Measurements from ENCODE around the gene SLC4A3.

Gene SLC4A3

DNA sequence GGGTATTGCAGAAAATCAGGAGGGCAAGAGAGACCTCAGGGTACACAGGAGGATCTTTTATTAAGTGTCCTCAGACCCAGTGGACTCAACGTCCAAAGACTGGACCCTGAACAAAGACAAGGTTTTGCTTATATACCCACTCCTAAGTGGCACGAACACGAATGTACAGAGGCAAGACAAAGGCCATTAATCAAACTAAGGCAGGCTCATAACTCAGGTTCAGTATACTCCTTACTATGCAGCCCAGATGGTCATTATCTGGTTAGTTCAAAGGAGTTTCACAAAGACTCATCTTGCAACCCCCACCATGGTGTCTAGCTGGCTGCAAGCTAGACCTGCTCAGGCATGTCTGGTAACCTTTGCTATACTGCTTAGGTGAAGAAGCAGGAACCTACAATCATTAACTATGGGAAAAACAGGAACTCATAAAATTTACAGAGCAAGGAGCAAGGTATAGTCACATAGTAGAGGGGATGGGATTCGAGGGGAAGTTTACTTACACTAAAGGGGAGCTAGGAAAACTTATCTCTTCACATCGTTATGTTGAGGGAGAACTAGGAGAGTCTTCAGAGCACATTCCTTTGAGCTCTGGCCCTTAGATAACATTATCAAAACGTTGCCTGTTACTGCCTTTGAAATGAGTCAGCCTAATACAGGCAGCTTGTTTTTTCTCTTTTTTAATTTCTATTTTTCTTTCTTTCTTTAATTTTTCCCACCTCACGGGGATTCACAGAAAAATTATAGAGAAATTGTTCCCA, 33.9 kb downstream of the SLC4A3 start:
- H3K9me3 Mint-ChIP-seq = peaks cover 16 to 23% of the 10 kb centered on the region in 2 donors
- peaks cover 41 to 58% of the 10 kb centered on the region in 2 donors for H3K27me3 Mint-ChIP-seq
- H3K4me1 Mint-ChIP-seq = no peaks in the 10 kb centered on the region
- H3K4me3 Mint-ChIP-seq = no peak overlapping the region
- no peak overlapping the region for H3K27ac Mint-ChIP-seq
- peak; percentile 79 to 86 for ATAC-seq (replicated peaks)
- no peak for DNase-seq
- peaks cover 0 to 2% of the 10 kb centered on the region in 2 donors for H3K36me3 Mint-ChIP-seq

DNA sequence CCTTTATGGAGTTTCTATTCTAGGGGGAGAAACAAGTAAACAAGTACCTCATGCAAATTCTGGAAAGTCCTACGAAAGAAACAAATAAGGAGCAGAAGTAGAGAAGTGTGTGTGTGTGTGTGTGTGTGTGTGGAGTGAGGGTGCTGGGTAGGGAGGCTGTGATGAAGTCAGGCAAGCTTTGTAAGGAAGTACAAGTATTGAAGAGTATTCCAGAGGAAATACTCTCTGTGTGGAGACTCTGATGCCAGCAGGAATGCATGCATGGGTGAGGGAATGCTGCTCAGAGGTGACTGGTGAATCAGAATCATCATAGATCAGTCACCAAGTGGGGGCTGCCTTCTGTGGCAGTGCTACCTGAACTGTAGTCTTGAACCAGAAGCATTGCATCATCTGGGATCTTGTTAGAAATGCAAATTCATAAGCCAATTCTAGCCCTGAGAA, 34.5 kb downstream of the SLC4A3 start:
- DNase-seq (no peak), ATAC-seq (replicated peaks) (no peak)
- Mint-ChIP-seq H3K27me3 (peaks cover 42 to 53% of the 10 kb centered on the region in 2 donors), H3K27ac (no peak overlapping the region), H3K9me3 (peaks cover 13 to 18% of the 10 kb centered on the region in 2 donors), H3K4me3 (no peak overlapping the region), H3K4me1 (no peaks in the 10 kb centered on the region), H3K36me3 (peaks cover 0 to 2% of the 10 kb centered on the region in 2 donors)

DNA sequence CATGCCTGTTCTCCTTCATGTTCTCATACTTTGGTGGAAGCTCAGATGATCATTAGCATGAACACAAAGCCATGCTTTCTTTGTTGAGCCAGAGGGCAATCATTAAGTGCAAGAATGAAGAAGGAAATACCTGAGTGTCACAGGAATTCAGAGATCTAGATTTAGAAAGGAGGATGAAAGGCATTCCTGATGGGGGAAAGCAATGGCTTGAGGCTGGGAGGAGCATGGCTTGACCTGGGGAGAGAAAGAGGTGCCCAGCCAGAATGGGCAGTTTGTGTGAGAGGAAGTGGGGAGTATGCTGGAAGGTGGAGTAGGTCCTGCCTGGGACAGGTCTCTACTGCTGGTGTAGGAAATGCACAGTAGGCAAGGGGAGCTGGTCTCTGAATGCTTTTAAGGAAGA, 35.1 kb downstream of the SLC4A3 start:
- Mint-ChIP-seq H3K36me3 (peaks cover 0 to 2% of the 10 kb centered on the region in 2 donors), H3K27me3 (peaks cover 42 to 50% of the 10 kb centered on the region in 2 donors), H3K27ac (no peak overlapping the region), H3K4me3 (no peak overlapping the region), H3K9me3 (peaks cover 13 to 18% of the 10 kb centered on the region in 2 donors), H3K4me1 (no peaks in the 10 kb centered on the region)
- no peak for DNase-seq
- no peak for ATAC-seq (replicated peaks)

DNA sequence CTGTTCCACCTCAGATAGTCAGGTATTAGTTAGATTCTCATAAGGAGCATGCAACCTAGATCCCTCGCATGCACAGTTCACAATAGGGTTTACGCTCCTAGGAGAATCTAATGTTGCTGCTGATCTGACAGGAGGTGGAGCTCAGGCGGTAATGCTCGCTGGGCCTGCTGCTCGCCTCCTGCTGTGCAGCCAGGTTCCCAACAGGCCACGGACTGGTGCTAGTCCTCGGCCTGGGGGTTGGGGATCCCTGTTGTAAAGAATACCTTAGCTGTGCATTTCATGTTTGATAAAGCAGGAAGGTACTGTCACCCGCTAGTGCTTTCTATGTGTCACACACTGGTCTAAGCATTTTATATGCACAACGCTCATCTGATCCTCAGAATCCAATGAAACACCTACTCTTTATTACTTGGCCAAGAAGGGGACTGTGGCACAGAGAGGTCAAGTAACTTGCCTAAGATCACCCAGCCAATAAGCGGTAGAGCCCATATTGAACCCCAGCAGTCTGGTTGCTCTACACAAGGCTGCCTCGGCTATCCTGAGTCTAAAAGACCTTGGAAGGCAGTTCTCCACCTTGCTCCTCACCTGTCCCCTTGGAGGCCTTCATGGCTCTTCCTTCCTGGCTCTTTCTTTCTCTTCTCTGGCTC, 35.8 kb downstream of the SLC4A3 start:
- no peak for ATAC-seq (replicated peaks)
- peaks cover 0 to 2% of the 10 kb centered on the region in 2 donors for H3K36me3 Mint-ChIP-seq
- H3K4me1 Mint-ChIP-seq = no peaks in the 10 kb centered on the region
- H3K27me3 Mint-ChIP-seq = peaks cover 42 to 44% of the 10 kb centered on the region in 2 donors
- no peak for DNase-seq
- no peak overlapping the region for H3K27ac Mint-ChIP-seq
- H3K4me3 Mint-ChIP-seq = no peak overlapping the region
- H3K9me3 Mint-ChIP-seq = peaks cover 13 to 18% of the 10 kb centered on the region in 2 donors

DNA sequence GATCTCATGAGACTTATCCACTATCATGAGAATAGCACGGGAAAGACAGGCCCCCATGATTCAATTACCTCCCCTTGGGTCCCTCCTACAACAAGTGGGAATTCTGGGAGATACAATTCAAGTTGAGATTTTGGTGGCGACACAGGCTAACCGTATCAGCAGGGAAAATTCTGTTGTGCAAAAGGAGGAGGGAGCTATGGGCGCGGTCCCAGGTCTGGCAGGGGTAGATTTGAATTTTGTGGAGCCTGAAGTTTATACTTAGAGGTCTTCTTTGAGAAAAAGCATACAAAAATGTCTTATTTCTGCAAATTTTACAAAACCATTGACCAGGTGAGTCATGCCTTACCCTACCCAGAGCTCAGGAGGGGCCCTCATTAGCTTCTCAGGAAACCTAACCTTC, 36.6 kb downstream of the SLC4A3 start:
- ATAC-seq (replicated peaks) (no peak), DNase-seq (no peak)
- Mint-ChIP-seq H3K4me1 (no peaks in the 10 kb centered on the region), H3K27ac (no peak overlapping the region), H3K9me3 (peaks cover 13 to 18% of the 10 kb centered on the region in 2 donors), H3K4me3 (no peak overlapping the region), H3K36me3 (peaks cover 0 to 2% of the 10 kb centered on the region in 2 donors), H3K27me3 (peaks cover 37 to 42% of the 10 kb centered on the region in 2 donors)

DNA sequence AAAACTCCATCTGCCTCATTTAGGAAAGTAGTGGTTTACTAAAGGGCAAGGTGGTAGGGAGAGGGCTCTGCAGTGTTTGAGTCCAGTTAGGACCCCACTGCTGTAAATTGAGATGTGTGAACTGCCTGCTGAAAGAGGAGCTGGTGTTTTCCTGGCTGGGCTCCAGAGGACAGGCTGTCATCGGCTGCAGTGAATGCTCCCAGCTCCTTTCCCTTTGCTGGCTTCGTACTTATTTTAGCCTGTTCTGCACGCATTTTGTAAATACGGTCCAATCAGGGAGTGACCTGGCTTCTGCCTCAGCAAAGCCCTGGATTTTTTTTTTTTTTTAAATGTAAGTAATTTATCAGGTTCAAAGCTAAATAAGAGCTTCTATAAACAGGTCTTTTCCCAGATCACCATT, 37.5 kb downstream of the SLC4A3 start:
- no peak overlapping the region for H3K4me3 Mint-ChIP-seq

DNA sequence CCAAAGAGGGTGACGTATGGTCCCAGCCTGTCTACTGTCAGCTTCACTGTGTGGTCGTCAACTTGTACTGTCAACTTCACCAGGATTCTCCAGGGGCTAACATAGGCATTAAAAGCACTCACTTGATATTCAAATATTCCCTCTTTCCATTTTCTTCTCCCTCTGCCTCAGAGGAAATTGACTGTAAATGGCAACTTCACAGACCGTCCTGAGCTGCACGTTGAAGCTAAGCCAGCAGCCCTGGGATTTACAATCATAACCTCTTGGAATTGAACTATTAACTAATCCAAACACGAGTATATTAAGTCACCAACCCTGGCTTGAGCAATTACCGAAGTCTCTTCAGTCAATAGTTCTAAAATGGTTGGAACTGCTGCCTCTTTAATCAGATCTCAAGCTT, 38.5 kb downstream of the SLC4A3 start:
- peaks cover 0 to 2% of the 10 kb centered on the region in 2 donors for H3K36me3 Mint-ChIP-seq
- peaks cover 28 to 35% of the 10 kb centered on the region in 2 donors for H3K27me3 Mint-ChIP-seq
- H3K4me3 Mint-ChIP-seq = no peak overlapping the region
- no peak overlapping the region for H3K27ac Mint-ChIP-seq
- H3K9me3 Mint-ChIP-seq = peaks cover 7 to 11% of the 10 kb centered on the region in 2 donors
- no peak for DNase-seq
- no peaks in the 10 kb centered on the region for H3K4me1 Mint-ChIP-seq
- no peak for ATAC-seq (replicated peaks)

More for the DNA sequence above, 37.5 kb downstream of the SLC4A3 start:
- Mint-ChIP-seq H3K9me3 (peaks cover 13 to 18% of the 10 kb centered on the region in 2 donors), H3K36me3 (peaks cover 0 to 2% of the 10 kb centered on the region in 2 donors), H3K27ac (no peak overlapping the region), H3K4me1 (no peaks in the 10 kb centered on the region), H3K27me3 (peaks cover 35 to 36% of the 10 kb centered on the region in 2 donors)
- ATAC-seq (replicated peaks) (no peak), DNase-seq (no peak)

DNA sequence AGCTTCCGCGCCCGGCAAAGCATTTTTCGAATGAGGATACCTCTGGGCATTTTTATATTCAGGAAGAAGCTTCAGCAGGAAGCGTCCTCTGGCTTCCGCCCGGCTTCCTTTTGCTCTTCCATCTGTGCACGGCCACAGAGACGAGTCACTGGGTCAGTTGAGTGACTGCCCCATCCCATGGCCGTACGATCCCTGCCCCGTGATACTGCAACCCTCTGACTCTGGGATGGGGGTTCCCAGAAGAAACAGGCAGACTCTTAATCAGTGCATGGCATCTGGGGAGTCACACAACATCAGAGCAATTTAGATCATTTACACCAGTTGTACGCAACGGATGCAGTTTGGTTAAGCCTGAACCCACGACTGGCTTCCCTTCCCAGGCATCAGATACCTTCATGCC, 40.9 kb downstream of the SLC4A3 start:
- Mint-ChIP-seq H3K27ac (no peak overlapping the region), H3K27me3 (peaks cover 22 to 38% of the 10 kb centered on the region in 2 donors), H3K4me3 (no peak overlapping the region), H3K4me1 (no peaks in the 10 kb centered on the region), H3K9me3 (no peaks in the 10 kb centered on the region), H3K36me3 (no peaks in the 10 kb centered on the region)
- DNase-seq (no peak), ATAC-seq (replicated peaks) (no peak)

DNA sequence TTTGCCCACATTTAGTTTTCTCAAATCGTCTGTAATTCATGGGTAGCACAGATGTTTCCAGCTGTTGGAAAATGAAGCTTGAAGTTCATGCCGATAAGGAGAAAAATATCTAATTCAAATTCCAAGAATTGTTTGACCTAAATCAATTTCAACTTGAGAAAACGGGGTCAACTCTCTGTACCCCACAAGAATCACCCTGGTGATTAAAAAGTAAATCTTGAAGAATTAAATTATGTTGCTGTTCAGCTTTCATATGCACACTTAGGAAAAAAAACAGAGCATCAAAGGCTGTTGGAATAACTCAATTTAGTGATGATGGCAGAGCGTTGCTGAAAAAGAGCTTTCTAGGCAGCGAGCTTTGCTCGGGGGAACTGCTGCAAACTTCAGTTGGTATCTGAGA, 43.0 kb downstream of the SLC4A3 start:
- no peaks in the 10 kb centered on the region for H3K4me1 Mint-ChIP-seq
- DNase-seq = no peak
- ATAC-seq (replicated peaks) = no peak
- peaks cover 25 to 32% of the 10 kb centered on the region in 2 donors for H3K27me3 Mint-ChIP-seq
- no peak overlapping the region for H3K27ac Mint-ChIP-seq
- peaks cover 0 to 2% of the 10 kb centered on the region in 2 donors for H3K36me3 Mint-ChIP-seq
- H3K9me3 Mint-ChIP-seq = peaks cover 3% of the 10 kb centered on the region in 2 donors
- H3K4me3 Mint-ChIP-seq = no peak overlapping the region

DNA sequence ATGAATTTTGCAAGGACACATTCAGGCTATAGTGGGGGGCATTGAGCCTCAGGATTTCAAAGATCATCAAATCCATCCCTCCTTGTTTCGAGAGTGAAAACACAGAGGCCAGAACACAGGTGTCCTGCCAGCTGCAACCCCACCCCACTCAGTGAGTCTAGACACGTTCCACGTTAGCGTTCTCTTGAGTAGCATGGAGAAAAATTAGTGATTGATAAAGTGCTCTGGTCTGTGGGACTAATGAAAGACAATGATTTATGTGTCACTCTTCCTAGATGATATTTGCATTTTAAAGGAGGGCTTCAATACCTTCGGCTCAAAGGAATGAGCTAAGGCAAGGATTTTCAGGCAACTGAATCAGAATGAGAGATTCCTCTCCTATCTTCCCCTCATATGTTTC, 43.8 kb downstream of the SLC4A3 start:
- DNase-seq = no peak
- Mint-ChIP-seq H3K36me3 (peaks cover 0 to 2% of the 10 kb centered on the region in 2 donors), H3K4me1 (no peaks in the 10 kb centered on the region), H3K9me3 (peaks cover 3% of the 10 kb centered on the region in 2 donors), H3K27ac (no peak overlapping the region), H3K27me3 (peaks cover 20 to 24% of the 10 kb centered on the region in 2 donors), H3K4me3 (no peak overlapping the region)
- no peak for ATAC-seq (replicated peaks)

DNA sequence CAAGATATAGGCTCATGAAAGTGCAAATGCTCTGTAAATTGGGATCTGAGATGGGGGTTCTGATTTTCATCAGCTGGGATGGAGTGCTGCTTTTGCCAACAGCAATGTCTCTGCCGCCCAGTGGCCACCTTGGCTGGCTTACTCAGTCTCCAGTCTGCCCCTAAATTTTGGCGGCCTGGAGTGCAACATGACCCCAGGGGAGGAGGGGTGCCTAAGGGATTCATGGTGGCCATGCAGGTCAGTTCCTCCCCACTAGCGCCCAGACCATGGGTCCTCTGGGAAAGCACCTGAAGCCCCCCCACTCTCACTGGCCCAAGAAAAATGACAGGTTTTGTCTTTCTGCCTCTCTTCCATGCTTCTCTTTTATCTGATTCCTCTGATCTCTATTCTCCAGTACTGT, 45.0 kb downstream of the SLC4A3 start:
- ATAC-seq (replicated peaks) (no peak), DNase-seq (no peak)
- no peak overlapping the region for H3K4me3 Mint-ChIP-seq
- H3K9me3 Mint-ChIP-seq = peaks cover 3% of the 10 kb centered on the region in 2 donors
- peaks cover 0 to 2% of the 10 kb centered on the region in 2 donors for H3K36me3 Mint-ChIP-seq
- H3K27me3 Mint-ChIP-seq = peaks cover 14 to 24% of the 10 kb centered on the region in 2 donors
- H3K4me1 Mint-ChIP-seq = no peaks in the 10 kb centered on the region
- no peak overlapping the region for H3K27ac Mint-ChIP-seq

DNA sequence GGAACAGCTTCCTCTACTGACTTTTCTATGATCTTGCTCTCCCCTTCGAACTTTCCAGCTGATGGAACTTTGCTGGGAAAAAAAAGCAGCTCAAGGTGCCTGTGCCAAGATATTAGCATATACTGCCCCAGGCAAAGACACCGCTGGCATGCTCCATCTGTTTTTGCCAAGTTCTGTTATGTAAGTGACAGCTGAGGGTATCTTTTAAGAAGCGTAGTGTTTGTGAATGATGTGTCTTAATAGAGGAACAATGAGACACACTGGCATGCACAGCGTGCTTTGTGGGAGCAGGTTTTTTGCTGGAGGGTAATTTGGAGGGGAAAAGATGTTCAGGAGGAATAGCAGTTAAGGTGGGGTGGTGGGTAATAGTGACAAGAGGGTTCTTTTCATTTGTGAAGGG, 47.8 kb downstream of the SLC4A3 start:
- Mint-ChIP-seq H3K4me3 (no peak overlapping the region), H3K27me3 (peaks cover 14 to 23% of the 10 kb centered on the region in 2 donors), H3K36me3 (peaks cover 0 to 2% of the 10 kb centered on the region in 2 donors), H3K9me3 (peaks cover 3% of the 10 kb centered on the region in 2 donors), H3K27ac (no peak overlapping the region), H3K4me1 (no peaks in the 10 kb centered on the region)
- DNase-seq = no peak
- no peak for ATAC-seq (replicated peaks)

DNA sequence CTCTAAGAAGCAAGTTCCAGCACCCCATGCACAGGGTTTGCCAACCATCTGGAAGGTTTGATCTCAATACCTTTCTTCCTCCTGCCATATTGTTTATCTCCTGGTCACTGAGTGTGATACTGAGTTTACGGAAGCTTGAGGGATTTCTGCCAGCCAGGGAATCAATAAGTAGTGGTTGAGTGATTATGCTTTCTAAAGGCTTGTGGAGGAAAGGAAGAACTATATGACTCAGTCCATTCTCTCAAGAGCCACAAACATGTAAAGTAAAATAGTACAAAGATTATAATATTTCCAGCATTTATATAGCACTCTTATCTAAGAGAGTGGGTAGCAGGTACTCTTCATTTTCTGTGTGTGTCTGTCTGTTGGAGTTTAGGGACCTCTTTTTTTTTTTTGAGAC, 49.2 kb downstream of the SLC4A3 start:
- Mint-ChIP-seq H3K27ac (no peak overlapping the region), H3K4me1 (no peaks in the 10 kb centered on the region), H3K4me3 (no peak overlapping the region), H3K9me3 (peaks cover 3% of the 10 kb centered on the region in 2 donors), H3K36me3 (peaks cover 0 to 2% of the 10 kb centered on the region in 2 donors), H3K27me3 (peaks cover 14 to 18% of the 10 kb centered on the region in 2 donors)
- DNase-seq (no peak), ATAC-seq (replicated peaks) (no peak)

DNA sequence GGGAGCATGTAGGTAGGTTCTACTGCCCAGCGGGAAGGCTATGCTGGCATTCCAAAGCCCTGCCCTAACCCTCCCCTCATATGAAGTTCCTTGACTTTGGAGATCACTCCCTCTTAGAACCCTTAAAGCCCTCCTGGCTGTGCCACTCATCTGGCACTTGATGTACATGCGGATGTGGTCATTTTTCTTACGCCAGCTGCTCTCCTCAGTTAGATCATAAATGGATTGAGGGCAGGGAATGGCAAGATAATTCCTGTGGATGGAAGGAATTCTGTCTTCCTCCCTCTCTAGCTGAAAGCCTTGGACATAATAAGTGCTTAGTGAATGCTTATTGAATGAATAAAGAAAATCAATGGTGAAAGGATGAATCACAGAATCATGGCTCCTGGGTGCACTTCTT, 51.6 kb downstream of the SLC4A3 start:
- Mint-ChIP-seq H3K9me3 (peaks cover 4 to 5% of the 10 kb centered on the region in 2 donors), H3K27ac (no peak overlapping the region), H3K4me3 (no peak overlapping the region), H3K36me3 (peaks cover 0 to 4% of the 10 kb centered on the region in 2 donors), H3K4me1 (no peaks in the 10 kb centered on the region), H3K27me3 (peaks cover 11 to 19% of the 10 kb centered on the region in 2 donors)
- DNase-seq = no peak
- ATAC-seq (replicated peaks) = no peak

DNA sequence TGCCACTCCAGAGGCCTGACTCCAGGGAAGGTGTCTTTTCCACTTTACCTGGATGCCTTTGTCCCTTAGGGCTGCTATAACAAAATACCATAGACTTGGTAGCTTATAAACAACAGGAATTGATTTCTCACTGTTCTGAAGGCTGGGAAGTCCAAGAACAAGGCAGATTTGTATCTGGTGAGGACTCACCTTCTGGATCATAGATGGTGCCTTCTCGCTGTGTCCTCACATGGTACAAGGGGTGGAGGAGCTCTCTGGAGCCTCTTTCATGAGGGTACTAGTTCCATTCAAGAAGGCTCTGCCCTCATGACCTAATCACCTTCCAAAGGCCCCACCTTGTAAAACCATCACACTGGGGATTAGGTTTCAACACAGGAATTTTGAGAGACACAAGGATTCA, 52.1 kb downstream of the SLC4A3 start:
- peaks cover 16 to 24% of the 10 kb centered on the region in 2 donors for H3K27me3 Mint-ChIP-seq
- H3K4me1 Mint-ChIP-seq = peaks cover under 1 to 2% of the 10 kb centered on the region in 2 donors
- no peak for DNase-seq
- H3K36me3 Mint-ChIP-seq = peaks cover 0 to 4% of the 10 kb centered on the region in 2 donors
- no peak for ATAC-seq (replicated peaks)
- no peak overlapping the region for H3K4me3 Mint-ChIP-seq
- peaks cover 4 to 5% of the 10 kb centered on the region in 2 donors for H3K9me3 Mint-ChIP-seq
- no peak overlapping the region for H3K27ac Mint-ChIP-seq
